DOHH2 (cell line): ENCODE data around the gene WDR41.

Source experiments
- H3F3A ChIP-seq: fragments of 200-600 bp; sonication (generic), shearing (Covaris generic); 2 replicates; pipeline ENCODE4 v1.6.0; 2016; ENCODE audit warnings: antibody characterized with exemption, mild to moderate bottlenecking; ENCODE audit not compliant: control insufficient read depth, insufficient read depth
- H3K27ac ChIP-seq: fragments of 200-600 bp; sonication (generic); 2 replicates; pipeline ENCODE4 v1.5.1; 2014; ENCODE audit warnings: low read depth, mild to moderate bottlenecking, low read length, moderate library complexity
- H3K27me3 ChIP-seq: fragments of 200-600 bp; sonication (generic); 2 replicates; pipeline ENCODE4 v1.6.1; 2014; ENCODE audit warnings: mild to moderate bottlenecking, low read length, mixed read lengths; ENCODE audit not compliant: control insufficient read depth
- H3K36me3 ChIP-seq: fragments of 200-600 bp; sonication (generic); 2 replicates; pipeline ENCODE4 v1.6.1; 2014; ENCODE audit warnings: mild to moderate bottlenecking, low read length, moderate library complexity, mixed read lengths; ENCODE audit not compliant: control insufficient read depth
- H3K4me1 ChIP-seq: fragments of 200-600 bp; sonication (generic); 2 replicates; pipeline ENCODE4 v1.6.1; 2014; ENCODE audit warnings: mild to moderate bottlenecking, low read length, mixed read lengths; ENCODE audit not compliant: control insufficient read depth
- H3K4me2 ChIP-seq: fragments of 200-600 bp; sonication (generic); 2 replicates; pipeline ENCODE4 v1.6.0; 2014; ENCODE audit warnings: mild to moderate bottlenecking, low read length, moderate library complexity
- H3K4me3 ChIP-seq: fragments of 200-600 bp; sonication (generic); 2 replicates; pipeline ENCODE4 v1.5.1; 2014; ENCODE audit warnings: mild to moderate bottlenecking, low read length, mixed read lengths
- H3K79me2 ChIP-seq: fragments of 200-600 bp; sonication (generic); 2 replicates; pipeline ENCODE4 v1.6.1; 2014; ENCODE audit warnings: mild to moderate bottlenecking, low read length, mixed read lengths; ENCODE audit not compliant: control insufficient read depth
- H3K9me2 ChIP-seq: fragments of 200-600 bp; sonication (generic); replicated peaks from 2 replicates; pipeline ENCODE4 v1.6.1; 2014; ENCODE audit warnings: mild to moderate bottlenecking, low read length, mixed read lengths; ENCODE audit not compliant: control insufficient read depth
- H3K9me3 ChIP-seq: fragments of 200-600 bp; sonication (generic); 2 replicates; pipeline ENCODE4 v1.6.1; 2014; ENCODE audit warnings: antibody characterized with exemption, low read length, mixed read lengths; ENCODE audit not compliant: control insufficient read depth, insufficient read depth
- H4K20me1 ChIP-seq: fragments of 200-600 bp; sonication (generic); 2 replicates; pipeline ENCODE4 v1.6.0; 2014; ENCODE audit warnings: low read depth, mild to moderate bottlenecking, antibody characterized with exemption, low read length, moderate library complexity; ENCODE audit not compliant: control insufficient read depth, insufficient read depth
- CTCF ChIP-seq: fragments of 200-600 bp; sonication (generic); IDR thresholded peaks from one replicate; pipeline ENCODE4 v1.5.1; 2014; ENCODE audit warnings: antibody characterized with exemption, mild to moderate bottlenecking, low read depth, low read length; ENCODE audit not compliant: poor library complexity, severe bottlenecking
- EZH2phosphoT487 ChIP-seq: fragments of 200-600 bp; sonication (generic); IDR thresholded peaks from 2 replicates; pipeline ENCODE4 v1.6.1; 2017; ENCODE audit warnings: borderline replicate concordance, mild to moderate bottlenecking, antibody characterized with exemption, low read length, moderate library complexity, mixed read lengths

WDR41 gene

GRCh38 chr5:77418162-77418561, 74.0 kb downstream of the WDR41 start:
- no peak overlapping the region for H3K4me2 ChIP-seq
- H3K36me3 ChIP-seq = no peaks in the 10 kb centered on the region
- no peaks in the 10 kb centered on the region for H3F3A ChIP-seq
- H3K27ac ChIP-seq = no peak overlapping the region
- no peak for TF ChIP-seq EZH2phosphoT487
- no peak for TF ChIP-seq CTCF
- H3K27me3 ChIP-seq = no peaks in the 10 kb centered on the region
- no peak overlapping the region for H3K4me3 ChIP-seq
- H3K79me2 ChIP-seq = no peaks in the 10 kb centered on the region
- no peaks in the 10 kb centered on the region for H4K20me1 ChIP-seq
- H3K9me2 ChIP-seq = no peaks in the 10 kb centered on the region
- H3K4me1 ChIP-seq = peaks cover 2% of the 10 kb centered on the region; the same call in 1 of the 2 replicates
- H3K9me3 ChIP-seq = no peaks in the 10 kb centered on the region

- H3K4me2 ChIP-seq = no peak overlapping the region
- H4K20me1 ChIP-seq = no peaks in the 10 kb centered on the region
Observed at GRCh38 chr5:77413049-77413448, 79.1 kb downstream of the WDR41 start.

GRCh38 chr5:77409870-77410621, 82.1 kb downstream of the WDR41 start:
- Histone ChIP-seq H4K20me1 (no peaks in the 10 kb centered on the region), H3K27me3 (peaks cover 3% of the 10 kb centered on the region), H3K4me3 (no peak overlapping the region)

More at GRCh38 chr5:77413049-77413448, 79.1 kb downstream of the WDR41 start:
- H3F3A ChIP-seq = no peaks in the 10 kb centered on the region
- H3K27ac ChIP-seq = no peak overlapping the region
- no peak for TF ChIP-seq EZH2phosphoT487
- TF ChIP-seq CTCF = no peak
- no peaks in the 10 kb centered on the region for H3K9me2 ChIP-seq
- no peaks in the 10 kb centered on the region for H3K9me3 ChIP-seq
- no peak overlapping the region for H3K4me3 ChIP-seq
- H3K27me3 ChIP-seq = peaks cover 3% of the 10 kb centered on the region
- no peaks in the 10 kb centered on the region for H3K4me1 ChIP-seq
- H3K36me3 ChIP-seq = no peaks in the 10 kb centered on the region
- no peaks in the 10 kb centered on the region for H3K79me2 ChIP-seq

More at GRCh38 chr5:77409870-77410621, 82.1 kb downstream of the WDR41 start:
- H3K9me2 ChIP-seq = no peaks in the 10 kb centered on the region
- H3F3A ChIP-seq = no peaks in the 10 kb centered on the region
- no peaks in the 10 kb centered on the region for H3K36me3 ChIP-seq
- no peaks in the 10 kb centered on the region for H3K9me3 ChIP-seq
- no peak overlapping the region for H3K4me2 ChIP-seq
- H3K79me2 ChIP-seq = no peaks in the 10 kb centered on the region
- TF ChIP-seq CTCF (no peak), EZH2phosphoT487 (no peak)
- H3K4me1 ChIP-seq = no peaks in the 10 kb centered on the region
- no peak overlapping the region for H3K27ac ChIP-seq
